WI38 (cell line): ENCODE results near the gene AP4M1.
"Not testable (repeated sequence)": the region's sequence is repeated elsewhere in the genome, so short reads cannot be mapped to it uniquely, and the experiment has no call there.

Experiments
- H3K4me3 ChIP-seq: 2 replicates; pipeline ENCODE4 v1.5.1; 2011; ENCODE audit warnings: low read depth, mild to moderate bottlenecking, control low read depth, low read length
- CTCF ChIP-seq: IDR thresholded peaks from 2 replicates; pipeline ENCODE4 v1.5.1; 2012; ENCODE audit warnings: low read depth, mild to moderate bottlenecking, control low read depth, low read length

The AP4M1 gene

GRCh38 chr7:100126931-100127865, 25.8 kb downstream of the AP4M1 start, which contains the start of gene MBLAC1:
TSS of gene MBLAC1 (plus strand) at chr7:100126967. CDS start at chr7:100127396, 429 bp downstream.
- peak within 1 kb of the TSS; percentile 83 for H3K4me3 ChIP-seq
- no peak for TF ChIP-seq CTCF

- H3K4me3 ChIP-seq = peak overlapping the region; percentile 83
- TF ChIP-seq CTCF = no peak
Observed at GRCh38 chr7:100127866-100128636, 26.6 kb downstream of the AP4M1 start.

GRCh38 chr7:100128637-100128963, 27.2 kb downstream of the AP4M1 start:
- H3K4me3 ChIP-seq = no peak overlapping the region
- TF ChIP-seq CTCF = no peak

GRCh38 chr7:100130220-100130607, 28.8 kb downstream of the AP4M1 start:
- H3K4me3 ChIP-seq = not testable (repeated sequence)

- peak; percentile 61; the same call in 1 of the 2 replicates for TF ChIP-seq CTCF
- no peak overlapping the region for H3K4me3 ChIP-seq
Observed at GRCh38 chr7:100130608-100131453, 29.4 kb downstream of the AP4M1 start.

GRCh38 chr7:100132126-100132525, 30.7 kb downstream of the AP4M1 start:
- TF ChIP-seq CTCF = no peak
- no peak overlapping the region for H3K4me3 ChIP-seq

GRCh38 chr7:100132697-100133151, 31.3 kb downstream of the AP4M1 start:
- peak; percentile 91 for TF ChIP-seq CTCF

More at GRCh38 chr7:100132697-100133151, 31.3 kb downstream of the AP4M1 start:
- H3K4me3 ChIP-seq = no peak overlapping the region
